Fibroblast of the conjunctiva (primary cell): ENCODE results near the gene TES.
"Not testable (repeated sequence)": the region's sequence is repeated elsewhere in the genome, so short reads cannot be mapped to it uniquely, and the experiment has no call there.

ENCODE experiments used
- DNase-seq: peaks from one replicate; pipeline ENCODE4 v3.0.0-alpha.2; 2010; ENCODE audit warnings: low read depth

Gene TES

DNA sequence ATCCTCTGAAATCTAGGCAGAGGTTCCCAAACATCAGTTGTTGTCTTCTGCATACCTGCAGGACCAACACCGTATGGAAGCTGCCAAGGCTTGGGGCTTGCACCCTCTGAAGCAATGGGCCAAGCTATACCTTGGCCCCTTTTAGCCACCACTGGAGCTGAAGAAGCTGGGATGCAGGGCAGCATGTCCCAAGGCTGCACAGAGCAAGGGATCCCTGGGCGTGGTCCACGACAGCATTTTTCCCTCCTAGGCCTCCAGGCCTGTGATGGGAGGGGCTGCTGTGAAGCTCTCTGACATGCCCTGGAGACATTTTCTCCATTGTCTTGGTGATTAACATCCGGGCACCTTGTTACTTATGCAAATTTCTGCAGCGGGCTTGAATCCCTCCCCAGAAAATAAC, 34.5 kb downstream of the TES start:
- DNase-seq, result not testable (repeated sequence)

DNA sequence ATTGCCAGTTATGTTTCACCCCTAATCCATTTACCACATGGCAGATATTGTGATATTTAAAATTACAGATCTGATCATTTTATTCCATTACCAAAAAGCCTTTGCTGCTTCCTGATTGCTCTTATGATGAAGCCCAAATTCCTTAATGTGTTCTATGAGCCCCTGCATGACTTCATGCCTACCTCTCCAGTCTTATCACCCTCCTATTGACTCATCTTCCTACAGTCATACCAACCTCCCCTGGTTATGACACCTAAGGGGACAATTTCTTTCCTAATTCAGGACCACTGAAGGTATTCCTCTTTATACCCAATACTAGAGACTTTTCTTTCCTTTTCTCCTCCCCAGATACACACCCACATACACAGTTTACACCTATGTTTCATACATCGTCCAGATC, 36.0 kb downstream of the TES start:
- DNase-seq, result no peak

DNA sequence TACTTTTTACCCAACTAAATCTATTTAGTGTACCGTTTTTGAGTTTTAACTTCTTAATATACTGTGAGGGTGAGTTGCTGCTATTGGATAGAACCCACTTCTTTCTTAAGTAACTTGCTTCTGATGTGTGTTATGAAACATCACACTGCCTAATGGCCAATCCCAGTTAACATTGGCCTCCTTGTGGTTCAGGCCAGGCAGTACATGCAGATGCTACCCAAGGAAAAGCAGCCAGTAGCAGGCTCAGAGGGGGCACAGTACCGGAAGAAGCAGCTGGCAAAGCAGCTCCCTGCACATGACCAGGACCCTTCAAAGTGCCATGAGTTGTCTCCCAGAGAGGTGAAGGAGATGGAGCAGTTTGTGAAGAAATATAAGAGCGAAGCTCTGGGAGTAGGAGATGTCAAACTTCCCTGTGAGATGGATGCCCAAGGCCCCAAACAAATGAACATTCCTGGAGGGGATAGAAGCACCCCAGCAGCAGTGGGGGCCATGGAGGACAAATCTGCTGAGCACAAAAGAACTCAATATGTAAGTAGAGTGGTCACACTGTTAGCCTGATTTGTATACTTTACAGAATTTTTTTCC, 39.7 kb downstream of the TES start:
- DNase-seq, result no peak

DNA sequence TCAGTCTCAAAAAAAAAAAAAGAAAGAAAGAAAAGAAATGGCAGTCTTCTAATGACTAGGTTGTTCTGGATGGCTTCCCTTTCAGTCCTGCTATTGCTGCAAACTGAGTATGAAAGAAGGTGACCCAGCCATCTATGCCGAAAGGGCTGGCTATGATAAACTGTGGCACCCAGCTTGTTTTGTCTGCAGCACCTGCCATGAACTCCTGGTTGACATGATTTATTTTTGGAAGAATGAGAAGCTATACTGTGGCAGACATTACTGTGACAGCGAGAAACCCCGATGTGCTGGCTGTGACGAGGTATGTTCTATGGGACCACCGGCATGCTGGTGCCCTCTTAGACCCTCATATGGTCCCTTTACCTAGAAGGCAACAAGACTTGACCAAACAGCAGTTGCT, 41.3 kb downstream of the TES start:
- DNase-seq, result no peak

DNA sequence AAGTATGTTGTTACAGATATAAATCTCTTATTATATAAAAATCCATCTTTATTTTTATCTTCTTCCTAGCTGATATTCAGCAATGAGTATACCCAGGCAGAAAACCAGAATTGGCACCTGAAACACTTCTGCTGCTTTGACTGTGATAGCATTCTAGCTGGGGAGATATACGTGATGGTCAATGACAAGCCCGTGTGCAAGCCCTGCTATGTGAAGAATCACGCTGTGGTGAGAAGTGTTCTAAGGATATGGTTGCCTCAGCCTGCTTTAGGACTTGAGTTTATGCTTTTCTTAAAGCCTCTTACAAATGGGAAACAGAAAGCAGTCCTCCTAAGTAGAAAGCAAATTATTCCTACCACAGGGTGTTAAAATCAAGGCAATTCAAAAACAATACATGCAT, 41.9 kb downstream of the TES start:
- DNase-seq, result no peak

DNA sequence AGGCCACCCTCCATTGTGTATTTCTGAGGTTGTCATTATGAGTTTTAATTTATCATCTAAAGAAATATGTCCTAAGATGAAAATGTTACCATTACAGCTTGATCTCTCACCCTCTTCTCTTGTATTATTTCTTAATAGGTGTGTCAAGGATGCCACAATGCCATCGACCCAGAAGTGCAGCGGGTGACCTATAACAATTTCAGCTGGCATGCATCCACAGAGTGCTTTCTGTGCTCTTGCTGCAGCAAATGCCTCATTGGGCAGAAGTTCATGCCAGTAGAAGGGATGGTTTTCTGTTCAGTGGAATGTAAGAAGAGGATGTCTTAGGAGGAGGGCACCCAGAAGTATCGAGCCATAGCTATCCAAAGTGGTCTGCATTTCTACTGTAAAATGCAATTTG, 46.8 kb downstream of the TES start:
- DNase-seq, result no peak

DNA sequence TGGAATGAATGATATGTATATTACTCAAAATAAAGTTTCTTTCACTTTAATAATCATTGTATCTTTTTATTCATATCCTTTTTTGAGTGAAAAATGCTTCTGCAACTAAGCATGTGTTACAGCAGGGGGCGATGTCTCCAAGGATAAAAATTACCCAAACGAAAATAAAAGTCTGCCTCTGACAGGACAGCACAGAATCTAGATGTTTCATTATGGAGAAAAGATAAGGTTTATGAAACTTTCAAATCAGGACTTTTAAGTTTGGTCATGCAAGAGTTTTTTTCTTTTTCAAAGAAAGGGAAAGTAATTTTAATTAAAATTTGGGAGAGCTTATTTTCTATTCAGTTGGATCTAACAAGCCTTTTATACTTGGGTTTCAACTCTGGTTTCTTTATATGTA, 48.4 kb downstream of the TES start:
- DNase-seq, result peak; percentile 63

DNA sequence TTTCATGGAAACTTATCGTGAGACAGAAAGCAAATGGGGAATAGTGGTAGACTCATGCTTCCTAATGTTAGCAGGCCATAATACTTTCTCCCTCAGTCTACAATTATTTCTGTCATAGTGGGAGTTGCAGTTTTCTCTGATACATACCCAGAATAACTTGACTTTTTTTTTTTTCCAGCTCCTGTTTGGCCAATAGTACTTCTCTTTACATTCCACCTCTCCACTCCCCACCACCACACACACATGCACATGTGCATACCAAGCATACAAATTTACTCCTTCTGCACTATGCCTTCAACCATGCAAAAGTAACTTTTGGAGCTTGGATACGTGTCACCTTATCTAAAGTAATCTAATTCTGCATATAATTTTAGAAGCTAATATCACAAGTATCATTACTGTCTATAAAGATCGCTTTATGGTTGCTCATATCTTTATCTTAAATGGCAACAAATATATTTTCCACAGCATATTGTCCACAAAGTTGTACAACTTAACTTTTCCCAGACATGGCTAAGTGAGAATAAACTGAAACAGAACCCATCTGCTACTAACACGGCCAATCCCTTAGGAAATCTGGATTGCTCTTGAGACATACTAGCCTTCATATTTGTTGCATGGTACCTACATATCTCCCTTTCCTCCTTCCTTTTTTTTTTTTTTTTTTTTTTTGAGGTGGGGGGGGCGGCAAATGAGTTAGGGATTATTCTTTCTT, 49.0 kb downstream of the TES start:
- no peak for DNase-seq

DNA sequence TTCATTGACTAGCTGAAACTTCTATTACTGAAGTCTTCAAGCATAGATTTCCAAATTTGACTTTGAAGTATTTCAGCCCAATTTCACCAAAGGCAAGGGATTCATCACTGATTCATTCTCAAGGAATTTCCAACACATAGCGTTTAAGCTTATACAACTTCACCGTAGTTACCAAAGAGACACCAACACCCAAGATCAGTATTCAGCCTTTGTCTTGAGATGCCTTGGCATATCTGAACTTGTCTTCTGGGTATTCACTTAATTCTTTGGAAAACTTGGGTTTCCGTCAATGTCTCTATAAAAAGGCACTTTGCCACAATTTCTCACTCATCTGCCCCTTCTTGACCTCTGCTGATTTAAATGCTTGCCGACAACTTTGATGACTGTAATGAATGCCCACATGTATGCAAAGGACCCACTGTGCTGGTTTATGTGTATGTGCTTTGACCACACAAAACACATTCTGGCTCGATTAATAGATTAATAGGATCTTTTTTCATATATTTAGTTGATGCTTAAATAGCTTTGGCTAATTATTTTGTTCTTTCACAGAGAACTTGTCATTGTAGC, 49.6 kb downstream of the TES start:
- DNase-seq, result peak; percentile 91

DNA sequence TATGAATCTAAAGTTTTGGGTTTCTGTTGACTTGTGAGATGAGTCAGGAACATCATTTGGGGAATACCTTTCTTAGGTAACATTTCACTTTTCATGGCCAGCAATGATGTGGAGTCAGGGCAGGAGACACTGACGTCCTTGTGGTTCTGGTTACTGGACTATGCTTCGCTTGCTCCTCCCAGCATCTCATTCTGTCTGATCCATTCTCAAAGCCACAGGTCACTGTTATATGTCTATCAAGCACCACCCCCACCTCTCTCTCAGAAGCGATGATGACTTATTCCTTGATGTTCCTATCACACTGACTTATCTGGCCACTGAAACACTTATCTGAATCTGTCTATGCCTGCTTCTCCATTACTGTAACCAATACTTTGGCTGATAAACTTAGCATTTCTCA, 51.6 kb downstream of the TES start:
- no peak for DNase-seq

DNA sequence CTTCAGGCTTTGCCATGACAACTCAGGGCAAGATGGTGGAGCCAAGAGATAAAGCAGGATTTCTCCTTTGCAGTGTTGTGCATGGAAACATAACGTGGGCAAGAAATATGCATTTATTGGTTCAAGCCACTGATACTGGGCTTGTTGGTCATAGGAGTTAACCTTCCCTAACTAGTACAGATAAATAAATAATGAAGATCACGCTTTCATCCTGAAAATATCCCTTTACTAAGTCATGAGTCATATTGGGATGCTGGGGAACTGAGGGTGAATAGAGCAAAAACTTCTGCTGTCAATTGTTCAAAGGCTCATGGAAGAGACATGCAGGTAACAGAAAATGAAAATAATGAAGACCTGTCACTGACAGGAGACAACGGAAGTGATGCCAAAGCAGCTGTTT, 55.5 kb downstream of the TES start:
- no peak for DNase-seq

DNA sequence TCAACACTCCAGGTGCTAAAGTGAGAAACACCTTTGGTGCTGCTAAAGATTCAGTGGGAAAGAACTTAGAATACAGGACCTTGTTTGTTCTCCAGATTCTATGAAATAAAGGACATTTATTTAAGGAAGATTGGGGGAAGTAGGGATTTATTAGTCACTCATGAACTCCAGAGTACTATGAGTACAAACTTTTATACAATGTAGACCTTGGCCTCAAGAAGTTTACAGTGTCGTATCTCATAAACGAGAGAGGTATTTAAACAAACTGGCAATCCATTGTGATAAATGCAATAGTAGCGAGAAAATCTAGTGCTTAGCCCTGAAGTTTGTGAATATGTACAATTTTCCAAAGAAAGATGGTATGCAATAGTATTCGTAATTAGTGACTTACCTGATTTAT, 59.1 kb downstream of the TES start:
- DNase-seq, result no peak

DNA sequence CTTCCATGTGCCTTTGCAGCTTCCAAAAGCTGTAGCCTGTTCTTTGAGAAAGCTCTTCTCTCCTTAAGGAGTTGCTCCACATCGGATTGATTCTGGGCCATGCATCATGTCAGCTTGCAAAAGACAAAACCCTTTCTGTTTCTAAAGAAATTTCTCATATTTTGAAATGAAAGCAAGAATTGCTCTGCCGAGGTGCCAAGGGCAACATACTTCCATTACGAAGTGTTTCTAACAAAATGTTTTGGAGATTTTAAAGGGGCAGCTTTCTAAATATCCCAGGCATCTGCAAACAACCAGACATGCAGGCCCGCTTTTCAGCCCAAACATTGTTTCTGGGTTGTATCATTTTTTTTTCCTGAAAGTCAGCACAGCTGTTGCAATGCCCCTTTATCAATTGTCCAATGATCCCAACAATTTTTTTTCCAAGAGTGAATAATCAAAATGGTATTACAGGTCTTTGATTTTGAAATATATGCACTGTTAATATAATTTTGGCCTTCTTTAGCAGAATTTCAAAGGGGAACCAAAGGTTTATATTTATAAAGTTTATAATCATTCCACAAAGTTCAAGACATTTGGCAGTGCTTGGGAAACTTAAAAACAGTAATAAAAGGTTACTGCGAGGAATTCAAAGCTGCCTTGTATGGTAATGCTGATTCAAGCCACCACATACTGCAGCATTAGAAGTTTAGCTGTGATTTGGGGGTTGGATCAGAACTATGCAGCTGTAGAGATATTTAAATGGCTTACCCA, 61.0 kb downstream of the TES start:
- peak; percentile 63 for DNase-seq

DNA sequence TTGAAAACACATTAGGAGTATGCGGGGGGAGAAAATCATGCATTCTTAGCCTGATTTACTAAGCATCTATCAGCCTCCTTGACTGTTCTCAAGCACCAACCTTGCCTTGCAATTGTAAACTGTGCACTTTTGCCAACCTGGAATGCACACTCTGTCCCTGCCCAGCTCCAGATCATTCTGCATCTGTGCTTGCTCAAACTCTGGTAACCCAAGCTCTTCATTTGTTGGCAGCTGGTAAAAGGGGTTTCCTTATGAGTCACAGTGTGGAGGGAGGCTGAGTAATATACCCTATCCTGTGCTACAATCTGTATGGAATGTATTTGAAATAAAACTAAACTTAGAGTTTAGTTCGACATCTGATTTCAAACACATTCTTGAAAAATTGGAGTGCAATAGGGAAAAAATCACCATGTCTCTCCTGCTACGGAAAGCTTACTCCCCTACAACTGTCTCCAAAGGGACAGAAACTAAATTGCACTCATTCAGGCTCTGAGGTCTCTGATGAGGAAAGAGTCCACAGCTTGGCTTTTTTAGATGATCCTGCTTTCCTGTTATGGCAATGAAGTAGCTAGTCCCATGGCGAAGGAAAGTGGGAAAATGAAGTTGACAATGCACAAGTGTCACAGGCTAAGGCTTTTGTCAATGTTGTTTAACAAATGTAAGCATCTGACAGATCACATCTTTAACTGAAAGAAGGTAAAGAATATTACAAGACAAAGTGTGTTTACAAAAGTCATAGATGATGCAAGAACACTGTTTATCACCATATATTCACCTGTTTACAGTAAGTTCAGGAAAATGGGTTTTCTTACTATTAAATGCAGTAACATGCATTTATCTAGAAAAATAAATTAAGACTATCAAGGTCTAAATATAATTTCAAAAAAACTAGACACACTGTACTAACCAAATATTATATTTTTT, 61.9 kb downstream of the TES start:
- peak; percentile 98 for DNase-seq

DNA sequence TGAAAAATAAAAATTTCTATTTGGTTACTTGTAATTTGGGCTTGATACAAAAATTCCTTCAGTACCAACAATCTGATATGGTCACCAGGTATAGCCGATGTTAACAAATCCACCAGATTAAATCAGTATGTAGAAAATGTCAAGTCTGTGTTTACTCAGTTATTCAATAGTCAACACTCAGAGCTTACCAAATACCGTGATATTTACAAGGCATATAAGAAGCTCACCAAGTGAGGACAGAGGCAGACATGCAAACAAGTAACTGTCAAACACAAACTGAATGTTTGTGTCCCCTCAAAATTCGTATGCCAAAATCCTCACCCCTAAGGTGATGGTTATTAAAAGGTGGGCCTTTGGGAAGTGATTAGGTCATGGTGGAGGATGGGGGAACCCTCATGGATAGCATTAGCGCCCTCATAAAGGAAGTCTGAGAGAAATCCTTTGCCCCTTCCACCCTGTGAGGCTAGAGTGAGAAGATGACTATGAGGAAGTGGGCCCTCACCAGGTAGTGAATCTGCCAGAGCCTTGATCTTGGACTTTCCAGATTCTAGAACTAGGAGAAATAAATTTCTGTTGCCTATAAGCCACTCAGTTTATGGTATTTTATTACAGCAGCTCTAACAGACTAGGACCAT, 63.1 kb downstream of the TES start:
- DNase-seq, result no peak

DNA sequence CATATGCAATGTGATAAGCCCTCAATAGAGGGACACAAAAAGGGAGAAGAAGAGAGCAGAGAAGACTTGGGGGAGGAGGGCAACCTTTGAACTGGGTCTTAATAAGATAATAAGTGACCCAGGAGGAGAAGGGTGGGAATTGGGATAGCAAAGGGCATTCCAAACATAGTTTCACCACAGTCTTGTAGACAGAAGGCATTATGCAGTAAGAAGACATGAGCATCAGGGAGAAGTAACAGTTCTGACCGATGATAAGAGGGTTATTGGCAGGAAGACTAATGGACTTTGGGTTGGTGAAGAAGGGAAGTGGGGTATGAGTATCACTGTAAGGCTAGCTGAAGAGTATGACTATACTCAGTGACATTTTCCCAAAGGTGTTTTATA, 63.6 kb downstream of the TES start:
- no peak for DNase-seq

DNA sequence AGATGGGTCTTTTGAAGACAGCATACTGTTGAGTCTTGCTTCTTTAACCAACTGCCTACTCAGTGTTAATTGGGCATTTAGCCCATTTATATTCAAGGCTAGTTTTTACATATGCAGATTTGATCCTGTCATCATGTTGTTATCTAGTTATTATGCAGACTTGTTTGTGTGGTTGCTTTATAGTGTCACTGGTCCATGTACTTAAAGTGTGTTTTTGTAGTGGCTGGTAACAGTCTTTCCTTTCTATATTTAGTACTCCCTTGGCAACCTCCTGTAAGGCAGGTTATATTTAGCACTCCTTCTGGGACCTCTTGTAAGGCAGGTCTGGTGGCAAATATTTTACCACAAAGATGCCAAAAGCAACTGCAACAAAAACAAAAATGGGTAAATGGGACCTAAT, 66.7 kb downstream of the TES start:
- DNase-seq, result no peak

DNA sequence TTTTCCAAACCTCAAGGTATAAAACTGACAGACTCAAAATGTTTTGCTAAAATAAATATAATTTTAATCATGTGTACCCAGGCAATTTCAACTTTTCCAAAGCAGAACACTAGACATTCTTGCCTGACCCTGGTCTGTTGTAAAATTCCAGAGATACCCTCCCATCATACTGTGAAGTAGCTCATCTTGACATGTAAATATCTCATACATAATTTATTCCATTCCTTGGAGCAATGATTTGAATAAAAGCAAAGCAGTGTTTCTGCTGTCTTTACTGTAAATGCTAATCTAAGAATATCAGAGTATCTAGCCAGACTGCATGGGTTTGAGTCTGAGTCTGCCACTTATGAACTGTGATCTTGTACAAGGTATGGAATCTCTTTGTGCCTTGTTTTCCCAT, 68.9 kb downstream of the TES start:
- no peak for DNase-seq

DNA sequence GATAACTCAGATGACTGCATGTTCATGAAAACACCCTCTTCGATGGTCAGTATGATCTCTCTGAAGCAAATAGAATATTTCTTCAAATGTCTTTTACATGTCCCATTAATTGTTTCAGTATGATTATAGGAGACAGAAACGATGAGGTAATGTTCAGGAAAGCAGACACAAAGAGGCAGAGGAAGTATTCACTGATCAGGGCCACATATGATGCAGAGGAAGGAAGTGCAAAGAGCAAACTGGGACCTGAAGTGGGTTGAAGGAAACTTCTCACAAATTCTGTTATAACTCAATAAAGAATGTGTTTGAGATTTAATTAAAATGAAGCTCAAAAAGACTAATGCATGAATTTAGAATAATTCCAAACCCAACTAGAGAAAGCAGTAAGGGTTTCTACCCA, 70.5 kb downstream of the TES start:
- DNase-seq, result no peak

DNA sequence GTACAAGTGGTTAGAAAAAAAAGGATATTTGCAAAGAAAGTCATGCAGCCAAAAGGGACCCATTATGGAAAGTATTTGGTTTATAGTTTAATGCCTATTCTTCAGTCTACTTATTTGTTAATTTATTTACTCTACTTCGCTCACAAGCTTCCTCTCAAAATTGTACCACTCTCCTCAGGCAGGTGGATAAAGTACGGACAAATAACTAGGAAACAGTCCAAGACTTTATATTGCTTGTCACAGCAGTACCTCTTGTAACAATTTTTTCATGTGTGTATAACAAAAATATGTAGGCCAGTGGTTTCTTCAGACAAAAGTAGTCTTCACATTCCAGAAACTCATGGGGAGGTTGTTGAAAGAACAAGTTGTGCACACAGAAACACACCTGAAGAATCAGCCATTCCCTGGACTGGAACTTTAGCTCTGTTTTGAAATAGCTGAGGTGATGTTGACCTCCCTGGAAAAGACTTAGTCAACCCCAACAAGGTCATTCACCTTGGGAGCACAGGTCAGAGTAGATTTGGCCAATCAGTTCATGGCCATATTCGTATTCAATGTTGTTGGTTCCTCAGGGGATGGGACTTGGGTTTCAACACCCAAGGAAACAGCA, 73.4 kb downstream of the TES start:
- DNase-seq, result no peak

DNA sequence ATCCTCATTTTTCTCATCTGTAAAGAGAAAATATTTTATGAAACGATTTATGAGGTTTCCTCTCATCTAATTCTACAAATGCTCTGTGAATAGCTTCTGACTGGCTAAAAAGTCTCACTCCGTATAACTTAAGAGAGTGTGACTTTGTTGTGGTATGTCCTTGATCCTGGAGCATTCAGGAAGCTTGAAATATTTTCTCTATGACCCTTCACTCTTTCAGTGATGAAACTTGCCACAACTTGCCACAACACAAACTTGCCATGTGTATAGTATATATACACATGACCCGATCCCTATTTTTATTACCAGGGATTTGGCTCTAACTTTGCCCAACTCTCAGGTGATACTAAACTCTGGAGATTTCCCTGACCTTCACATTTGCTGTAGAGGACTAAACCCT, 74.1 kb downstream of the TES start:
- DNase-seq, result no peak
